Measurements from ENCODE around the gene CDC27. TPM values are rescaled to one million over a fixed set of nuclear protein-coding genes. Genes with fewer than 3 reads are reported as not detected.

CDC27 gene
- total RNA-seq, 1 donor from 2014 or later: 137 TPM

DNA sequence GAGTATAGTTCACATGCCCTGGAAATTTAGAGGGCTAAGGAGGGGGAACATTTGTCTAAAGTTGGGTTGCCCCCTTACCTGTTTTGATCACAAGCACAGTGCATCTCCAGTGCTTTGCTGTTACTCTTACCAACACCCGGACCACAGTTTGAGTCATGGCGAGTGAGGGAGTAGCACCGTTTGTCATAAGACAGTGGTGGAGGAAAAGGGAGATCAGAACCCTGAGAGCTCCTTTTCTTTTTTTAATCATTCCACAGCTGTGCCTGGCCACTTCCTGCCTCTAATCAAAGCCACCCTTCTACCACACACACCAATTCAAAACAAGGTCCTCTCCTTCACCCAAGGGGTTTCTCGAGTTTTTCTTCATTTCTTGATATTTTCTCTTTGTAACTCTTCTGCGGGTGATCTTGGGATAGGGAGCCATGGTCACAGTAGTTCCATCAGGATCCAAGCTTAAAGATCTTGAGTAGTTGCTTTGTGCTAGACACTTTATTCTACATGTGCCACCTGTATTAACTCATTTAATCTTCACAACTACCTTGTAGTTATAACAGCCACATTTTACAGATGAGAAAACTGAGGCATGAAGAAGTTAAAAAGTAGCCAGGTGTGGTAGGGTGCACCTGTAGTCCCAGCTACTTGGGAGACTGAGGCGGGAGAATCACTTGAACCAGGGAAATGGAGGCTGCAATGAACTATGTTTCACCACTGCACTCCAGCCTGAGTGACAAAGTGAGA, 15.1 kb upstream of the CDC27 start:
- no peaks in the 10 kb centered on the region for H3K36me3 ChIP-seq (ENCODE audit: insufficient read depth, low read length)
- peak; percentile 53 for DNase-seq (ENCODE audit: low read depth)
- Mint-ChIP-seq H3K36me3 (ENCODE audit: low read depth, unreplicated experiment) (no peaks in the 10 kb centered on the region), H3K4me3 (ENCODE audit: unreplicated experiment) (no peak overlapping the region), H3K27ac (ENCODE audit: unreplicated experiment) (peak overlapping the region; percentile 98), H3K4me1 (ENCODE audit: low read depth, unreplicated experiment) (peaks cover 38% of the 10 kb centered on the region), H3K27me3 (ENCODE audit: low read depth, unreplicated experiment) (no peaks in the 10 kb centered on the region), H3K9me3 (ENCODE audit: unreplicated experiment) (no peaks in the 10 kb centered on the region)
- H3K4me2 ChIP-seq (ENCODE audit: low read length): peak overlapping the region; percentile 29
- no peaks in the 10 kb centered on the region for H3K9me3 ChIP-seq (ENCODE audit: insufficient read depth, low read depth, low read length)
- TF ChIP-seq, protein P1, sequence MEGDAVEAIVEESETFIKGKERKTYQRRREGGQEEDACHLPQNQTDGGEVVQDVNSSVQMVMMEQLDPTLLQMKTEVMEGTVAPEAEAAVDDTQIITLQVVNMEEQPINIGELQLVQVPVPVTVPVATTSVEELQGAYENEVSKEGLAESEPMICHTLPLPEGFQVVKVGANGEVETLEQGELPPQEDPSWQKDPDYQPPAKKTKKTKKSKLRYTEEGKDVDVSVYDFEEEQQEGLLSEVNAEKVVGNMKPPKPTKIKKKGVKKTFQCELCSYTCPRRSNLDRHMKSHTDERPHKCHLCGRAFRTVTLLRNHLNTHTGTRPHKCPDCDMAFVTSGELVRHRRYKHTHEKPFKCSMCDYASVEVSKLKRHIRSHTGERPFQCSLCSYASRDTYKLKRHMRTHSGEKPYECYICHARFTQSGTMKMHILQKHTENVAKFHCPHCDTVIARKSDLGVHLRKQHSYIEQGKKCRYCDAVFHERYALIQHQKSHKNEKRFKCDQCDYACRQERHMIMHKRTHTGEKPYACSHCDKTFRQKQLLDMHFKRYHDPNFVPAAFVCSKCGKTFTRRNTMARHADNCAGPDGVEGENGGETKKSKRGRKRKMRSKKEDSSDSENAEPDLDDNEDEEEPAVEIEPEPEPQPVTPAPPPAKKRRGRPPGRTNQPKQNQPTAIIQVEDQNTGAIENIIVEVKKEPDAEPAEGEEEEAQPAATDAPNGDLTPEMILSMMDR (IDR thresholded peaks at IDR 0.05; ENCODE audit: insufficient read depth, low read depth, low read length): no peak
- TF ChIP-seq EZH2 (IDR thresholded peaks at IDR 0.05; ENCODE audit: insufficient read depth, low read length): no peak
- no peak overlapping the region for H3K4me3 ChIP-seq (ENCODE audit: insufficient read depth, low read depth, low read length)
- peaks cover 23% of the 10 kb centered on the region for H3K4me1 ChIP-seq (ENCODE audit: insufficient read depth, low read length)
- H3K9ac ChIP-seq (ENCODE audit: low read length): no peak overlapping the region
- H4K20me1 ChIP-seq (ENCODE audit: insufficient read depth, low read length): no peaks in the 10 kb centered on the region
- no peaks in the 10 kb centered on the region for H3K79me2 ChIP-seq (ENCODE audit: insufficient read depth, low read length)
- no peak overlapping the region for H2AFZ ChIP-seq (ENCODE audit: low read depth, low read length)
- no peaks in the 10 kb centered on the region for H3K27me3 ChIP-seq (ENCODE audit: insufficient read depth, low read length)
- no peak for FAIRE-seq
- H3K27ac ChIP-seq (ENCODE audit: low read depth, low read length): no peak overlapping the region

DNA sequence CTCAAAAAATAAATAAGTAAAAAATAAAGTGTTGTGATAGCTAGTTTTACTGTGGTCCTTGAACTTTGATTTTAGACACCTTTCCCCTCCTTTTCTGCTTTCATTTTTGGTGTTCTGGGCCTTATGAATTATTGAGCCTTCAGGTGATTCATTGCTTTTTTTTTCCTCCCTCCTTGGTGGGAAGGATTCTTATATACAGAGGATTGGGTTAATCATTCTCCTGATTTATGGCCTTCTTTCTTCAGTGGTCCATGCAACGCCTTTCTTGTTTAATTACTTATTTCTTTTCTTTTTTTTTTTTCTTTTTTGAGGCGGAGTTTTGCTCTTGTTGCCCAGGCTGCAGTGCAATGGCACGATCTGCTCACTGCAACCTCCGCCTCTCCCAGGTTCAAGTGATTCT, 12.1 kb upstream of the CDC27 start:
- no peak for FAIRE-seq

More for the DNA sequence above, 12.1 kb upstream of the CDC27 start:
- no peak overlapping the region for H2AFZ ChIP-seq (ENCODE audit: low read depth, low read length)
- no peaks in the 10 kb centered on the region for H3K27me3 ChIP-seq (ENCODE audit: insufficient read depth, low read length)
- no peak overlapping the region for H3K27ac ChIP-seq (ENCODE audit: low read depth, low read length)
- peaks cover 33% of the 10 kb centered on the region for H3K4me1 Mint-ChIP-seq (ENCODE audit: low read depth, unreplicated experiment)
- no peak overlapping the region for H3K4me2 ChIP-seq (ENCODE audit: low read length)
- no peak for TF ChIP-seq EZH2 (IDR thresholded peaks at IDR 0.05; ENCODE audit: insufficient read depth, low read length)
- TF ChIP-seq, protein P1 (IDR thresholded peaks at IDR 0.05; ENCODE audit: insufficient read depth, low read depth, low read length): no peak
- peaks cover 23% of the 10 kb centered on the region for H3K4me1 ChIP-seq (ENCODE audit: insufficient read depth, low read length)
- H3K9me3 ChIP-seq (ENCODE audit: insufficient read depth, low read depth, low read length): no peaks in the 10 kb centered on the region
- no peaks in the 10 kb centered on the region for H4K20me1 ChIP-seq (ENCODE audit: insufficient read depth, low read length)
- no peaks in the 10 kb centered on the region for H3K79me2 ChIP-seq (ENCODE audit: insufficient read depth, low read length)
- no peak overlapping the region for H3K9ac ChIP-seq (ENCODE audit: low read length)
- no peak overlapping the region for H3K27ac Mint-ChIP-seq (ENCODE audit: unreplicated experiment)
- no peak overlapping the region for H3K4me3 ChIP-seq (ENCODE audit: insufficient read depth, low read depth, low read length)
- H3K27me3 Mint-ChIP-seq (ENCODE audit: low read depth, unreplicated experiment): no peaks in the 10 kb centered on the region
- H3K36me3 ChIP-seq (ENCODE audit: insufficient read depth, low read length): no peaks in the 10 kb centered on the region
- DNase-seq (ENCODE audit: low read depth): no peak
- no peak overlapping the region for H3K4me3 Mint-ChIP-seq (ENCODE audit: unreplicated experiment)
- no peaks in the 10 kb centered on the region for H3K36me3 Mint-ChIP-seq (ENCODE audit: low read depth, unreplicated experiment)
- no peaks in the 10 kb centered on the region for H3K9me3 Mint-ChIP-seq (ENCODE audit: unreplicated experiment)
